ENCODE results near the gene PKP3. TPM values are rescaled to one million over a fixed set of nuclear protein-coding genes. Genes with fewer than 3 reads are reported as not detected.
"Not testable (repeated sequence)": the region's sequence is repeated elsewhere in the genome, so short reads cannot be mapped to it uniquely, and the experiment has no call there.

Gene PKP3
- total RNA-seq, 2 experiments from 2014 or later: not detected

DNA sequence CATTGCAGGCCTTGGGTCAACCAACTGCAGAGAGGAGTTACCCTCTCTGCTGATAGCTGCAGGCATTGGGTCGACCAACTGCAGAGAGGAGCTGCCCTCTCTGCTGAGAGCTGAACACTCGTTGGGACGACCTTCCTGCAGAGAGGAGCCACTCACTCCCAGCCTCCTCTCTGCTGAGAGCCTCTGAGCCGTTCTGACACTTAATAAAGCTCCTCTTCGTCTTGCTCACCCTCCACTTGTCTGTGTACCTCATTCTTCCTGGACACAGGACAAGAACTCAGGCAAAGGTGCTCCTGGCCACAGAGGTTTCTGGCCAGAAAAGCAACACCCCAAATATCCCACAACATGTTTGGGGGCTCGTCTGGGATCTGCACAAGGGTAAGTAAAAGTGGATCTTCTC is 7.5 kb upstream of the PKP3 start:
- H3K4me2 ChIP-seq (ENCODE audit: low read length): no peak overlapping the region
- no peaks in the 10 kb centered on the region for H4K20me1 ChIP-seq (ENCODE audit: insufficient read depth, low read length)
- H3K4me3 ChIP-seq (ENCODE audit: low read depth, low read length, poor library complexity, severe bottlenecking): no peak overlapping the region
- CTCF ChIA-PET (ENCODE audit: unreplicated experiment): no interaction called here
- no peak overlapping the region for H3K27ac ChIP-seq (ENCODE audit: low read depth, low read length, poor library complexity, severe bottlenecking)
- TF ChIP-seq, protein P1, sequence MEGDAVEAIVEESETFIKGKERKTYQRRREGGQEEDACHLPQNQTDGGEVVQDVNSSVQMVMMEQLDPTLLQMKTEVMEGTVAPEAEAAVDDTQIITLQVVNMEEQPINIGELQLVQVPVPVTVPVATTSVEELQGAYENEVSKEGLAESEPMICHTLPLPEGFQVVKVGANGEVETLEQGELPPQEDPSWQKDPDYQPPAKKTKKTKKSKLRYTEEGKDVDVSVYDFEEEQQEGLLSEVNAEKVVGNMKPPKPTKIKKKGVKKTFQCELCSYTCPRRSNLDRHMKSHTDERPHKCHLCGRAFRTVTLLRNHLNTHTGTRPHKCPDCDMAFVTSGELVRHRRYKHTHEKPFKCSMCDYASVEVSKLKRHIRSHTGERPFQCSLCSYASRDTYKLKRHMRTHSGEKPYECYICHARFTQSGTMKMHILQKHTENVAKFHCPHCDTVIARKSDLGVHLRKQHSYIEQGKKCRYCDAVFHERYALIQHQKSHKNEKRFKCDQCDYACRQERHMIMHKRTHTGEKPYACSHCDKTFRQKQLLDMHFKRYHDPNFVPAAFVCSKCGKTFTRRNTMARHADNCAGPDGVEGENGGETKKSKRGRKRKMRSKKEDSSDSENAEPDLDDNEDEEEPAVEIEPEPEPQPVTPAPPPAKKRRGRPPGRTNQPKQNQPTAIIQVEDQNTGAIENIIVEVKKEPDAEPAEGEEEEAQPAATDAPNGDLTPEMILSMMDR (conservative IDR thresholded peaks at IDR 0.05; ENCODE audit: low read length): no peak
- H3K79me2 ChIP-seq (ENCODE audit: insufficient read depth, low read depth, low read length): no peaks in the 10 kb centered on the region
- no peaks in the 10 kb centered on the region for H3K36me3 ChIP-seq (ENCODE audit: insufficient read depth, low read length)
- no peaks in the 10 kb centered on the region for H3K9me3 ChIP-seq (ENCODE audit: low read length)
- POLR2A ChIA-PET: no interaction called here
- DNase-seq (ENCODE audit: low spot score): no peak
- no peaks in the 10 kb centered on the region for H3K9me2 ChIP-seq (ENCODE audit: insufficient read depth, low read length)
- BruUV-seq (replicated peaks): no TSS peak
- intact Hi-C loops (cut with micrococcal nuclease; ENCODE audit: unreplicated experiment): no loop called here
- H3K4me1 ChIP-seq (ENCODE audit: insufficient read depth, low read length, poor library complexity, severe bottlenecking): no peaks in the 10 kb centered on the region
- no peak overlapping the region for H2AFZ ChIP-seq (ENCODE audit: low read length)

DNA sequence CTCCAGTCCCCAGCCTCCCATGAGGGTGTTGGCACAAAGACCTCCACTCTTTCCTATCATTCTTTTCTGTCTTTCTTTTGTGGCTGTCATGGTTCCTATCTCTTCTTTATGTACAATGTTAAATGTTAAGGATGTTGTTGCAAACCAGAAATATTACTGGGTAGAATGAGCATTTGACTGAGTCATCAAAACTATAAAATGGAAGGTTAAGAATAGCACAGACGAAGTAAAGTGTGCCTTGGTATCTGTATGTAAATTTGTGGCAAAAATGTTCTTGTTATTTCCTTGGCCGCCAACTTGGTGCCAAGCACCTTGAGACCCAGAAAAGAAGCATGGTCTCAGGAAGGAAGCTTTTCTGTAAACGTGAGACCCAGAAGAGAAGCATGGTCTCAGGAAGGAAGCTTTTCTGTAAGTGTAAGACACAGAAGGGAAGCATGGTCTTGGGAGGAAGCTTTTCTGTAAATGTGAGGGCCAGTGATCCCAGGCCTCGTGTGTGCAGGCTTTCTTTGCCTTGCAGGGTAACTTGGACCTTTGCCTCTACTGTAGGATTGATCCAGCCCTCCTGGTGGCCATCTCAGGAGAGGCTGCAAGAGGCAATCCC is 6.7 kb upstream of the PKP3 start:
- H4K20me1 ChIP-seq (ENCODE audit: insufficient read depth, low read length): no peaks in the 10 kb centered on the region
- BruUV-seq (replicated peaks): no TSS peak
- DNase-seq (ENCODE audit: low spot score): no peak
- ChIA-PET CTCF (ENCODE audit: unreplicated experiment) (no interaction called here), POLR2A (interaction anchor here (0.5 to 0.9 kb wide), 2 partner anchors 20 to 49 kb away, joined by 3 read pairs; no protein-coding TSS in a partner anchor)
- no peaks in the 10 kb centered on the region for H3K9me2 ChIP-seq (ENCODE audit: insufficient read depth, low read length)
- H3K9me3 ChIP-seq (ENCODE audit: low read length): no peaks in the 10 kb centered on the region
- H2AFZ ChIP-seq (ENCODE audit: low read length): no peak overlapping the region
- no peaks in the 10 kb centered on the region for H3K79me2 ChIP-seq (ENCODE audit: insufficient read depth, low read depth, low read length)
- H3K4me1 ChIP-seq (ENCODE audit: insufficient read depth, low read length, poor library complexity, severe bottlenecking): no peaks in the 10 kb centered on the region
- H3K4me3 ChIP-seq (ENCODE audit: low read depth, low read length, poor library complexity, severe bottlenecking): no peak overlapping the region
- no peaks in the 10 kb centered on the region for H3K36me3 ChIP-seq (ENCODE audit: insufficient read depth, low read length)
- no peak for TF ChIP-seq EZH2phosphoT487 (IDR thresholded peaks at IDR 0.05; ENCODE audit: borderline replicate concordance, low read depth, low read length)
- TF ChIP-seq, protein P1 (conservative IDR thresholded peaks at IDR 0.05; ENCODE audit: low read length): no peak
- intact Hi-C loops (cut with micrococcal nuclease; ENCODE audit: unreplicated experiment): no loop called here
- H3K4me2 ChIP-seq (ENCODE audit: low read length): no peak overlapping the region
- no peak overlapping the region for H3K27ac ChIP-seq (ENCODE audit: low read depth, low read length, poor library complexity, severe bottlenecking)

GRCh38 chr11:389369-389768 is 4.6 kb upstream of the PKP3 start:
- H2AFZ ChIP-seq (ENCODE audit: low read length); H3K79me2 ChIP-seq (ENCODE audit: insufficient read depth, low read depth, low read length); intact Hi-C loops (cut with micrococcal nuclease; ENCODE audit: unreplicated experiment); H3K36me3 ChIP-seq (ENCODE audit: insufficient read depth, low read length); H4K20me1 ChIP-seq (ENCODE audit: insufficient read depth, low read length); H3K9me3 ChIP-seq (ENCODE audit: low read length); POLR2A ChIA-PET; H3K4me1 ChIP-seq (ENCODE audit: insufficient read depth, low read length, poor library complexity, severe bottlenecking); H3K4me2 ChIP-seq (ENCODE audit: low read length); DNase-seq (ENCODE audit: low spot score); H3K27ac ChIP-seq (ENCODE audit: low read depth, low read length, poor library complexity, severe bottlenecking); BruUV-seq (replicated peaks); H3K4me3 ChIP-seq (ENCODE audit: low read depth, low read length, poor library complexity, severe bottlenecking); CTCF ChIA-PET (ENCODE audit: unreplicated experiment); H3K9me2 ChIP-seq (ENCODE audit: insufficient read depth, low read length): not testable (repeated sequence)
